H7 (cell line): Measurements from ENCODE around the gene KRTAP9-1. TPM values are rescaled to one million over a fixed set of nuclear protein-coding genes. Genes with fewer than 3 reads are reported as not detected.
"Not testable (repeated sequence)": the region's sequence is repeated elsewhere in the genome, so short reads cannot be mapped to it uniquely, and the experiment has no call there.

Source experiments
- DNase-seq: peaks from one replicate; pipeline ENCODE4 v3.0.0; 2012
- H3K27me3 ChIP-seq: 2 replicates; pipeline ENCODE4 v1.6.0; 2011; ENCODE audit warnings: mild to moderate bottlenecking, low read length; ENCODE audit not compliant: control insufficient read depth, insufficient read depth
- H3K36me3 ChIP-seq: replicated peaks from 2 replicates; pipeline ENCODE4 v1.5.1; 2011; ENCODE audit warnings: low read length; ENCODE audit not compliant: control insufficient read depth, insufficient read depth
- H3K4me3 ChIP-seq: 2 replicates; pipeline ENCODE4 v1.5.1; 2011; ENCODE audit warnings: low read depth, mild to moderate bottlenecking, control low read depth, low read length, moderate library complexity; ENCODE audit not compliant: insufficient read depth
- total RNA-seq: library from RNA; depleted of rRNA; stranded (reverse); fragments of >200 nt; shearing (Covaris generic); gene quantifications from 2 replicates; pipeline ENCODE4 v1.2.3, GENCODE V29; 2014; rRNA removed

Gene KRTAP9-1
- total RNA-seq, 1 experiment from 2014 or later: not detected

DNA sequence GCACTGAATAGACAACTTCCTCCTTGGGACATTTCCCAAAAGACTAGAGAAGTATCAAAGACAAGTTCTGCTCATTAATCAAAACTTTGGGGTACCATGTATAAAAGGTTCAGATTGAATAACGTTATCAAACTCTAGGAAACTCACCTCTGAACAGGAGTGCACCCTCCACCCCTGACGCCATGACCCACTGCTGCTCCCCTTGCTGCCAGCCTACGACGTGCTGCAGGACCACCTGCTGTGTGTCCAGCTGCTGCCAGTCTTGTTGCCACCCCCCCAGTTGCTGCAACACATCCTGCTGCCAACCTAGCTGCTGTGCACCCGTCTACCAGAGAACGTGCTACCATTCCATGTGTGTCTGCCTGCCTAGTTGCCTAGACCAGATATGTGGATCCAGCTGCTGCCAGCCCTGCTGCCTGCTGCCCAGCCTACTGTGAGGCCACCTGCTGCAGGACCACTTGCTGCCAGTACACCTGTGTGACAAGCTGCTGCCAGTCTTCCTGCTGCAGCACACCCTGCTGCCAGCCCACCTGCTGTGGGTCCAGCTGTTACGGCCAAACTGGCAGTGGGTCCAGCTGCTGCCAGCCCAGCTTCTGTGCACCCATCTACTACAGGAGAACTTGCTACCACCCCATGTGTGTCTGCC, 23.0 kb downstream of the KRTAP9-1 start:
- H3K27me3 ChIP-seq: no peaks in the 10 kb centered on the region
- no peak overlapping the region for H3K4me3 ChIP-seq
- no peak for DNase-seq
- H3K36me3 ChIP-seq: no peaks in the 10 kb centered on the region

DNA sequence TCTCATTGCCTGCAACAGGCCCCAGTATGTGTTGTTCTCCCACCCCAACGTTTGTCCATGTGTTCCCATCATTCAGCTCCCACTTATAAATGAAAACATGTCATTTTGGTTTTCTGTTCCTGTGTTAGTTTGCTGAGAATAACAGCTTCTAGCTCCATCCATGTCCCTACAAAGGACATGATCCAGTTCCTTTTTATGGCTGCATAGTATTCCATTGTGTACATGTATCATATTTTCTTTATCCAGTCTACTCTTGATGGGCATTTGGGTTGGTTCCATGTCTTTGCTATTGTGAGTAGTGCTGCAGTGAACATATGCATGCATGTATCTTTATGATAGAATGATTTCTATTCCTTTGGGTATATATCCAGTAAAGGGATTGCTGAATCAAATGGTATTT, 26.0 kb downstream of the KRTAP9-1 start:
- Histone ChIP-seq H3K36me3 (no peaks in the 10 kb centered on the region), H3K4me3 (no peak overlapping the region), H3K27me3 (no peaks in the 10 kb centered on the region)
- DNase-seq: no peak

DNA sequence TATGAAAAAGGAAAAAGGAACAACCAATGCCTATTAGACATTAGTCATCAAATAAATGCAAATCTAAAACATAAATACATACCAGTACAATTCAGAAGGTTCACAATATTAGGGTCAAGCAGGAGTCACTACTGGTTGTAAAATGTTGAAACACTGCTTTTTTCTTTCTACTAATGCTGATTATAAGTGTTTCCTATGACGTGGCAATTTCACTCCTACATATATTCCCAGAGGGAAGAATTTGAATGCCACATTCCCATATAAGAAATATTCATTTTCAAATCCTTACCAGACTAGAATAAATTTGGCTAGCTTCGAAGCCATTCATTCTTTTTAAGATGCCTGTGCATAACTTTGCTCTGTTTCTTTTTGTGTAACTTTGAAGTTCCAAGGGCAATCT, 34.1 kb downstream of the KRTAP9-1 start:
- Histone ChIP-seq H3K36me3 (no peaks in the 10 kb centered on the region), H3K4me3 (no peak overlapping the region), H3K27me3 (no peaks in the 10 kb centered on the region)
- no peak for DNase-seq

DNA sequence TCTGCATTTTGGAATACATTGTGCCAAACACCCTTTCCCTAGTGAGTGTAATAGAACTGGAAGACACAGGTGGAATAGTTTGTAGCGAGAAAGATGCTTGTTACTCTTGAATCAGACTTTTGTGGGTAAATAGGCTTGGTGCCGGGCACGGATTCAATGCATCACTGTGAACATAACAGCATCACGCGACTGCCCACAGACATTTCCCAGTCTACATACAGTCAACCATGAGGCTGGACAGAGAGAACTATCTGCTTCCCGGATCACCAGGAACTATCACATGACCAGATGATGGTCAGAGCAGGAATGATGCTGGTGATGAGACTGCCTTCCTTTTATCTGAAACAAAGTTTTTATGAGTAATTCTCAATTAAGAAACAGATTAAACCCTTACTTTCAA, 36.4 kb downstream of the KRTAP9-1 start:
- no peak for DNase-seq
- H3K4me3 ChIP-seq: no peak overlapping the region

DNA sequence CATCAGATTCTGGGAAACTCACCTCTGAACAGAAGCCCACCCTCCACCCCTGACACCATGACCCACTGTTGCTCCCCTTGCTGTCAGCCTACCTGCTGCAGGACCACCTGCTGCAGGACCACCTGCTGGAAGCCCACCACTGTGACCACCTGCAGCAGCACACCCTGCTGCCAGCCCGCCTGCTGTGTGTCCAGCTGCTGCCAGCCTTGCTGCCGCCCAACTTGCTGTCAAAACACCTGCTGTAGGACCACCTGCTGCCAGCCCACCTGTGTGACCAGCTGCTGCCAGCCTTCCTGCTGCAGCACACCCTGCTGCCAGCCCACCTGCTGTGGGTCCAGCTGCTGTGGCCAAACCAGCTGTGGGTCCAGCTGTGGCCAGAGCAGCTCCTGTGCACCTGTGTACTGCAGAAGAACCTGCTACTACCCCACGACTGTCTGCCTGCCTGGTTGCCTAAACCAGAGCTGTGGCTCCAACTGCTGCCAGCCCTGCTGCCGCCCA, 37.0 kb downstream of the KRTAP9-1 start, which contains the start of gene KRTAP9-2:
Gene KRTAP9-2, plus strand, starts transcription at position 51 of the 498 bp plus-strand sequence. Its CDS starts 7 bp downstream, at position 58.
- H3K36me3 ChIP-seq, H3K27me3 ChIP-seq, H3K4me3 ChIP-seq, DNase-seq: not testable (repeated sequence)

More for the DNA sequence above, 36.4 kb downstream of the KRTAP9-1 start:
- Histone ChIP-seq H3K36me3 (no peaks in the 10 kb centered on the region), H3K27me3 (no peaks in the 10 kb centered on the region)

DNA sequence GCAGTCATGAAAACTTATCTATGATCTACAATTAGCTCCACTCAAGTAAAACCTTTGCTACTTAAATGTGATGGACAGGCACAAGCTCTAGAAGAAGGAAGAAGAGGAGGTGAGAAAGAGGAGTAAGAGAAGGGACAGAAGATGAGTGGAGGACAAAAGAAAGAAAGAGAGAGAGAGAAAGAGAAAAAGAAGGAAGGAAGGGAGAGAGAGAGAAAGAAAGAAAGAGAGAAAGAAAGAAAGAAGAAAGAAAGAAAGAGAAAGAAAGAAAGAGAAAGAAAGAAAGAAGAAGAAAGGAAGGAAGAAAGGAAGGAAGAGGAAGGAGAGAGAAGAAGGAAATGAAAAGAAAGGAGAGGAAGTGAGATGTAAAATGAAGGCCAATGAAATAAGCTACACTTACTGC, 40.4 kb downstream of the KRTAP9-1 start:
- Histone ChIP-seq H3K4me3 (no peak overlapping the region), H3K36me3 (no peaks in the 10 kb centered on the region), H3K27me3 (no peaks in the 10 kb centered on the region)
- DNase-seq: no peak

DNA sequence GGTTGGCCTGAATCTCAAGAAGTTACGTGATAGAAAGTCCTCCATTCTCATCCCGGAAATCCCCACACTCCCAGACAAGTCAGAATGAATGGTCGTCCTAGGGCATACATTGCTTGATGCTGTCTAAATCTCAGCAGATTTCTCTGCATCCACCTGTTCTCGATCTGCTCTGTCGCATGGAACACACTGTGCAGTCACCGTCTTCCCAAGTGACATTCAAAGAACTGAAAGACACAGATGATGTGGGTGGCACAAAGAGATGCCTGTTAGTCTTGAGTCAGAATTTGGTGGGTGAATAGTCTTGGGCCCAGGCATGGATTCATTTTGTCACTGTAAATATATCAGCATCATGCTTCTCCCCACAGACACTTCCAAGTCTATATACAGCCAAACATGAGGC, 42.0 kb downstream of the KRTAP9-1 start:
- no peak overlapping the region for H3K4me3 ChIP-seq
- H3K36me3 ChIP-seq: no peaks in the 10 kb centered on the region
- DNase-seq: no peak
- H3K27me3 ChIP-seq: no peaks in the 10 kb centered on the region

DNA sequence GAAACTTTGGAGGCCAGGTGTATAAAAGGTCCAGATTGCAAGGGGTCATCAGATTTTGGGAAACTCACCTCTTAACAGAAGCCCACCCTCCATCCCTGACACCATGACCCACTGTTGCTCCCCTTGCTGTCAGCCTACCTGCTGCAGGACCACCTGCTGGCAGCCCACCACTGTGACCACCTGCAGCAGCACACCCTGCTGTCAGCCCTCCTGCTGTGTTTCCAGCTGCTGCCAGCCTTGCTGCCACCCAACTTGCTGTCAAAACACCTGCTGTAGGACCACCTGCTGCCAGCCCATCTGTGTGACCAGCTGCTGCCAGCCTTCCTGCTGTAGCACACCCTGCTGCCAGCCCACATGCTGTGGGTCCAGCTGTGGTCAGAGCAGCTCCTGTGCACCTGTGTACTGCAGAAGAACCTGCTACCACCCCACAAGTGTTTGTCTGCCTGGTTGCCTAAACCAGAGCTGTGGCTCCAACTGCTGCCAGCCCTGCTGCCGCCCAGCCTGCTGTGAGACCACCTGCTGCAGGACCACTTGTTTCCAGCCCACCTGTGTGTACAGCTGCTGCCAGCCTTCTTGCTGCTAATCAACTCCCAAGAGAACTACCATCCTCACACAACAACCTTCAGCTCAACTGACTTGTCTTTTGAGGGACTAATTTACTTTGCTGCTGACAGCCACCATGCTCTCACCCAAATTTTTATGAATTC, 42.9 kb downstream of the KRTAP9-1 start, which contains the start of gene KRTAP9-3:
Gene KRTAP9-3, plus strand, starts transcription at position 51 of the 707 bp plus-strand sequence. Its CDS starts 53 bp downstream, at position 104.
- not testable (repeated sequence) for DNase-seq, H3K4me3 ChIP-seq, H3K27me3 ChIP-seq, H3K36me3 ChIP-seq

DNA sequence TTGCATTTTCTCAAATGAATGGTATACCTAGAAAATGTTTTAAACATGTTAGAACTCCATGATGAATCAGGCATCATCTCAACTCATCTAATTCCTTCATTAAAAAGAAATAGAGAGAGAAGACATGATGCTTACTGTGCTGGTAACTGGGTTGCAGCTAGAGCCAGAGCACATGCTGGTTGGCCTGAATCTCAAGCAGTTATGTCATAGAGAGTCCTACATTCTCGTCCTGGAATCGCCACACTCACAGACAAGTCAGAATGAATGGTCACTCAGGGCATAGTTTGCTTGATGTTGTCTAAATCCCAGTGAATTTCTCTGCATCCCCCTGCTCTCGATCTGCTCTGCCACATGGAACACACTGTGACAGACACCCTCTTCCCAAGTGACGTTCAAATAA, 47.4 kb downstream of the KRTAP9-1 start:
- H3K27me3 ChIP-seq, DNase-seq, H3K36me3 ChIP-seq, H3K4me3 ChIP-seq: not testable (repeated sequence)

DNA sequence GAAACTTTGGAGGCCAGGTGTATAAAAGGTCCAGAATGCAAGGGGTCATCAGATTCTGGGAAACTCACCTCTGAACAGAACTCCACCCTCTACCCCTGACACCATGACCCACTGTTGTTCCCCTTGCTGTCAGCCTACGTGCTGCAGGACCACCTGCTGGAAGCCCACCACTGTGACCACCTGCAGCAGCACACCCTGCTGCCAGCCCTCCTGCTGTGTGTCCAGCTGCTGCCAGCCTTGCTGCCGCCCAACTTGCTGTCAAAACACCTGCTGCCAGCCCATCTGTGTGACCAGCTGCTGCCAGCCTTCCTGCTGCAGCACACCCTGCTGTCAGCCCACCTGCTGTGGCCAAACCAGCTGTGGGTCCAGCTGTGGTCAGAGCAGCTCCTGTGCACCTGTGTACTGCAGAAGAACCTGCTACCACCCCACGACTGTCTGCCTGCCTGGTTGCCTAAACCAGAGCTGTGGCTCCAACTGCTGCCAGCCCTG, 48.3 kb downstream of the KRTAP9-1 start, which contains the start of gene KRTAP9-8:
Gene KRTAP9-8, plus strand, starts transcription at position 51 of the 489 bp plus-strand sequence. Its CDS starts 53 bp downstream, at position 104.
- not testable (repeated sequence) for H3K27me3 ChIP-seq, DNase-seq, H3K4me3 ChIP-seq, H3K36me3 ChIP-seq

Other genes starting within 250 kb of the KRTAP9-1 start
- gene KRT39, start 222.9 kb upstream of the KRTAP9-1 start, total RNA-seq: not detected in 2 replicates
- not detected in 2 replicates for gene KRT40, start 205.6 kb upstream of the KRTAP9-1 start, total RNA-seq
- not detected in 2 replicates for gene KRTAP3-3, start 195.7 kb upstream of the KRTAP9-1 start, total RNA-seq
- not detected in 2 replicates for gene KRTAP3-2, start 190.0 kb upstream of the KRTAP9-1 start, total RNA-seq
- gene KRTAP3-1, start 180.8 kb upstream of the KRTAP9-1 start, total RNA-seq: not detected in 2 replicates
- not detected in 2 replicates for gene KRTAP1-5, start 162.7 kb upstream of the KRTAP9-1 start, total RNA-seq
- gene KRTAP1-4, start 159.7 kb upstream of the KRTAP9-1 start, total RNA-seq: not detected in 2 replicates
- gene KRTAP1-3, start 155.0 kb upstream of the KRTAP9-1 start, total RNA-seq: not detected in 2 replicates
- not detected in 2 replicates for gene KRTAP1-1, start 148.4 kb upstream of the KRTAP9-1 start, total RNA-seq
- not detected in 2 replicates for gene KRTAP2-1, start 142.6 kb upstream of the KRTAP9-1 start, total RNA-seq
- not detected in 2 replicates for gene KRTAP2-2, start 134.7 kb upstream of the KRTAP9-1 start, total RNA-seq
- not detected in 2 replicates for gene KRTAP2-3, start 129.8 kb upstream of the KRTAP9-1 start, total RNA-seq
- not detected in 2 replicates for gene KRTAP2-4, start 124.0 kb upstream of the KRTAP9-1 start, total RNA-seq
- not detected in 2 replicates for gene KRTAP4-7, start 105.7 kb upstream of the KRTAP9-1 start, total RNA-seq
- gene KRTAP4-8, start 91.7 kb upstream of the KRTAP9-1 start, total RNA-seq: not detected in 2 replicates
- not detected in 2 replicates for gene KRTAP4-16, start 87.7 kb upstream of the KRTAP9-1 start, total RNA-seq
- gene KRTAP4-9, start 84.5 kb upstream of the KRTAP9-1 start, total RNA-seq: not detected in 2 replicates
- gene KRTAP4-11, start 71.5 kb upstream of the KRTAP9-1 start, total RNA-seq: not detected in 2 replicates
- not detected in 2 replicates for gene KRTAP4-12, start 65.7 kb upstream of the KRTAP9-1 start, total RNA-seq
- gene KRTAP4-6, start 49.3 kb upstream of the KRTAP9-1 start, total RNA-seq: not detected in 2 replicates
- not detected in 2 replicates for gene KRTAP4-5, start 40.1 kb upstream of the KRTAP9-1 start, total RNA-seq
- gene KRTAP4-4, start 29.1 kb upstream of the KRTAP9-1 start, total RNA-seq: not detected in 2 replicates
- gene KRTAP4-3, start 21.7 kb upstream of the KRTAP9-1 start, total RNA-seq: not detected in 2 replicates
- gene KRTAP4-2, start 11.7 kb upstream of the KRTAP9-1 start, total RNA-seq: not detected in 2 replicates
- 0.38 and 0.70 TPM in 2 replicates for gene KRTAP4-1, start 5.0 kb upstream of the KRTAP9-1 start, total RNA-seq
- gene KRTAP9-2, start 36.8 kb downstream of the KRTAP9-1 start, total RNA-seq: not detected in 2 replicates
- not detected in 2 replicates for gene KRTAP9-3, start 42.6 kb downstream of the KRTAP9-1 start, total RNA-seq
- not detected in 2 replicates for gene KRTAP9-8, start 48.1 kb downstream of the KRTAP9-1 start, total RNA-seq
- not detected in 2 replicates for gene KRTAP9-4, start 59.8 kb downstream of the KRTAP9-1 start, total RNA-seq
- not detected in 2 replicates for gene KRTAP9-9, start 65.5 kb downstream of the KRTAP9-1 start, total RNA-seq
- not detected in 2 replicates for gene KRTAP9-6, start 75.5 kb downstream of the KRTAP9-1 start, total RNA-seq
- not detected in 2 replicates for gene KRTAP9-7, start 85.8 kb downstream of the KRTAP9-1 start, total RNA-seq
- gene KRTAP29-1, start 113.0 kb downstream of the KRTAP9-1 start, total RNA-seq: not detected in 2 replicates
- not detected in 2 replicates for gene KRTAP16-1, start 119.4 kb downstream of the KRTAP9-1 start, total RNA-seq
- not detected in 2 replicates for gene KRTAP17-1, start 125.8 kb downstream of the KRTAP9-1 start, total RNA-seq
- not detected in 2 replicates for gene KRT33A, start 160.9 kb downstream of the KRTAP9-1 start, total RNA-seq
- not detected in 2 replicates for gene KRT33B, start 179.9 kb downstream of the KRTAP9-1 start, total RNA-seq
- gene KRT34, start 192.4 kb downstream of the KRTAP9-1 start, total RNA-seq: not detected in 2 replicates
- gene KRT31, start 207.7 kb downstream of the KRTAP9-1 start, total RNA-seq: not detected in 2 replicates
- gene KRT37, start 234.7 kb downstream of the KRTAP9-1 start, total RNA-seq: not detected in 2 replicates